ENCODE data around the gene NFU1. TPM values are rescaled to one million over a fixed set of nuclear protein-coding genes. Genes with fewer than 3 reads are reported as not detected.

The NFU1 gene
- total and polyA plus RNA-seq, 2 of the 13 experiments (the other 11 are each of a cell fraction or from before 2014, with no cell fraction given) = 39.1 to 84.0 TPM

- TF ChIP-seq HNRNPH1 (optimal IDR thresholded peaks at IDR 0.05; ENCODE audit: low read depth, low read length) (no peak), SOX6 (IDR thresholded peaks at IDR 0.05) (no peak), SOX6 (CRISPR knock-in tag; IDR thresholded peaks at IDR 0.05) (peak; percentile 78), ZNF331 (CRISPR knock-in tag; IDR thresholded peaks at IDR 0.05) (peak; percentile 82; the same call in 1 of the 2 replicates), SNRNP70 (IDR thresholded peaks at IDR 0.05; ENCODE audit: low read depth, low read length) (no peak), ZFP36L2 (CRISPR knock-in tag; IDR thresholded peaks at IDR 0.05) (peak; percentile 93), LCORL (IDR thresholded peaks at IDR 0.05) (no peak), LCORL (CRISPR knock-in tag; IDR thresholded peaks at IDR 0.05) (peak; percentile 78), ELF1 (CRISPR knock-in tag; IDR thresholded peaks at IDR 0.05) (peak; percentile 73), DNMT1 (CRISPR knock-in tag; IDR thresholded peaks at IDR 0.05) (no peak), MYC (CRISPR knock-in tag; IDR thresholded peaks at IDR 0.05; ENCODE audit: borderline replicate concordance) (peak; percentile 75), KAT8 (CRISPR knock-in tag; IDR thresholded peaks at IDR 0.05) (peak; percentile 91), ZNF772 (CRISPR knock-in tag; IDR thresholded peaks at IDR 0.05) (peak; percentile 86), ZNF652 (CRISPR knock-in tag; IDR thresholded peaks at IDR 0.05; ENCODE audit: borderline replicate concordance, low read depth) (no peak), ZNF264 (CRISPR knock-in tag; IDR thresholded peaks at IDR 0.05) (peak; percentile 91; the same call in 1 of the 2 replicates), ZNF24 (IDR thresholded peaks at IDR 0.05) (no peak), PAWR (CRISPR knock-in tag; IDR thresholded peaks at IDR 0.05; ENCODE audit: borderline replicate concordance) (no peak; the same call in 1 of the 2 replicates), ZNF841 (CRISPR knock-in tag; IDR thresholded peaks at IDR 0.05; ENCODE audit: borderline replicate concordance) (no peak), ZKSCAN1 (IDR thresholded peaks at IDR 0.05; ENCODE audit: low read length) (0 out of 2 replicates have a peak, but pooled peaks have one; percentile 40), TSC22D2 (CRISPR knock-in tag; IDR thresholded peaks at IDR 0.05; ENCODE audit: borderline replicate concordance) (peak; percentile 36; the same call in 1 of the 2 replicates), THAP7 (CRISPR knock-in tag; IDR thresholded peaks at IDR 0.05) (peak; percentile 90; the same call in 1 of the 2 replicates), NFE2L2 (IDR thresholded peaks at IDR 0.05; ENCODE audit: low read length) (no peak), CBX1 (IDR thresholded peaks at IDR 0.05; ENCODE audit: low read depth) (peak; percentile 81), ZNF335 (CRISPR knock-in tag; IDR thresholded peaks at IDR 0.05) (no peak), POGZ (CRISPR knock-in tag; IDR thresholded peaks at IDR 0.05) (peak; percentile 94), POGK (CRISPR knock-in tag; conservative IDR thresholded peaks at IDR 0.05) (peak; percentile 96), ZNF75D (CRISPR knock-in tag; IDR thresholded peaks at IDR 0.05; ENCODE audit: borderline replicate concordance) (no peak), TERF1 (CRISPR knock-in tag; IDR thresholded peaks at IDR 0.05) (no peak), ZNF160 (CRISPR knock-in tag; IDR thresholded peaks at IDR 0.05) (0 out of 2 replicates have a peak, but pooled peaks have one; percentile 43), RBFOX2 (IDR thresholded peaks at IDR 0.05; ENCODE audit: low read depth, low read length) (peak; percentile 99), ZNF879 (CRISPR knock-in tag; IDR thresholded peaks at IDR 0.05) (0 out of 2 replicates have a peak, but pooled peaks have one; percentile 51)
Observed at GRCh38 chr2:69436938-69437750, at the start of gene NFU1 (continued).

All from HepG2 (cell line).